CD8-positive, alpha-beta memory T cell (primary cell): ENCODE measurements around the gene GMPR2. TPM values are rescaled to one million over a fixed set of nuclear protein-coding genes. Genes with fewer than 3 reads are reported as not detected.

Source experiments
- CTCF ChIA-PET: fragments of 350-600 bp; sonication (Branson Sonifier 250); formaldehyde crosslinking; loops from one replicate; lab custom pipeline; 2021; ENCODE audit warnings: antibody characterized with exemption; lab: Charles Lee
- POLR2A ChIA-PET: fragments of 350-600 bp; sonication (Branson Sonifier 250); formaldehyde crosslinking; loops from one replicate; lab custom pipeline; 2021; ENCODE audit warnings: antibody characterized with exemption; lab: Charles Lee
- DNase-seq, 5 donors: peaks; one replicate each; pipeline versions ENCODE4 v3.0.0 to v3.0.0-alpha.2; 2020 to 2022; ENCODE audit warnings: mixed read lengths in 1 of 5
- H3K27ac ChIP-seq: one replicate; pipeline ENCODE4 v1.7.0; 2013; ENCODE audit warnings: low read depth, mild to moderate bottlenecking, low read length, moderate library complexity
- H3K27me3 ChIP-seq: 2 replicates; pipeline ENCODE4 v1.7.0; 2013; ENCODE audit warnings: low read length, mild to moderate bottlenecking; ENCODE audit not compliant: insufficient read depth, poor library complexity, severe bottlenecking
- H3K36me3 ChIP-seq: 2 replicates; pipeline ENCODE4 v1.7.0; 2013; ENCODE audit warnings: mild to moderate bottlenecking, low read length, moderate library complexity; ENCODE audit not compliant: insufficient read depth
- H3K4me1 ChIP-seq: 2 replicates; pipeline ENCODE4 v1.7.0; 2013; ENCODE audit warnings: mild to moderate bottlenecking, low read length, moderate library complexity; ENCODE audit not compliant: insufficient read depth
- H3K4me3 ChIP-seq: 2 replicates; pipeline ENCODE4 v1.7.0; 2013; ENCODE audit warnings: mild to moderate bottlenecking, low read length
- H3K9me3 ChIP-seq: 2 replicates; pipeline ENCODE4 v1.7.0; 2013; ENCODE audit warnings: mild to moderate bottlenecking, low read length
- H3K27ac Mint-ChIP-seq, 8 donors: one replicate each; pipeline ENCODE4 v1.8.0; 2020 to 2021; ENCODE audit warnings: mixed read lengths in 8 of 8, mild to moderate bottlenecking in 6 of 8, inconsistent platforms in 3 of 8, moderate library complexity in 3 of 8
- H3K27me3 Mint-ChIP-seq, 2 donors: one replicate each; pipeline ENCODE4 v1.8.0; 2020 to 2021; ENCODE audit warnings: mixed read lengths in 2 of 2, mild to moderate bottlenecking in 1 of 2, moderate library complexity in 1 of 2
- H3K36me3 Mint-ChIP-seq, 3 donors: one replicate each; pipeline ENCODE4 v1.8.0; 2020 to 2021; ENCODE audit warnings: mixed read lengths in 3 of 3, inconsistent platforms in 1 of 3, mild to moderate bottlenecking in 1 of 3
- H3K4me1 Mint-ChIP-seq, 3 donors: one replicate each; pipeline ENCODE4 v1.8.0; 2020 to 2021; ENCODE audit warnings: mixed read lengths in 3 of 3, inconsistent platforms in 1 of 3, mild to moderate bottlenecking in 1 of 3
- H3K4me3 Mint-ChIP-seq, 7 donors: one replicate each; pipeline ENCODE4 v1.8.0; 2020 to 2021; ENCODE audit warnings: mixed read lengths in 7 of 7, mild to moderate bottlenecking in 6 of 7, moderate library complexity in 4 of 7, inconsistent platforms in 2 of 7
- H3K9me3 Mint-ChIP-seq, 5 donors: one replicate each; pipeline ENCODE4 v1.8.0; 2020 to 2022; ENCODE audit warnings: mixed read lengths in 5 of 5, mild to moderate bottlenecking in 3 of 5, moderate library complexity in 2 of 5, inconsistent platforms in 1 of 5
- polyA plus RNA-seq: library from polyadenylated mRNA; unstranded; fragments of 300-500 nt; fragmentation: Illumina TruSeq; gene quantifications from one replicate; pipeline ENCODE4 v1.2.3, GENCODE V29; 2021
- total RNA-seq, 2 experiments: library from RNA; stranded (reverse); gene quantifications; one replicate each; pipeline ENCODE4 v1.2.3, GENCODE V29; 2021

The GMPR2 gene
- total and polyA plus RNA-seq, 3 experiments from 2014 or later, result 43.6 to 96.8 (median 48.6) TPM

DNA sequence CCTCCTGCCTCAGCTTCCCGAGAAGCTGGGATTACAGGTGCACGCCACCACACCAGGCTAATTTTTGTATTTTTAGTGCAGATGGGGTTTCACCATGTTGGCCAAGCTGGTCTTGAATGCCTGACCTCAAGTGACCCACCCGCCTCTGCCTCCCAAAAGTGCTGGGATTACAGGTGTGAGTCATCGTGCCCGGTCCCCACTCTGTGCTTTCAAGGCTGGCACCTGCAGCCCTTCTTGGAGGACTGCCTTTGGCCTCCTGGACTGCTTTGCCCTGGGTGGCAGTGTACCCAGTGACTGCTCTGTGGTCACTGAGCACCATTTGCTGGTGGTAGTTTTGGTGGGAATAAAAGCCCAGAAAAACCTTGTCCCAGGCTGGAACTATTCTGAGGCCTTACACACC, 54.3 kb downstream of the GMPR2 start:
- Mint-ChIP-seq H3K9me3 (no peaks in the 10 kb centered on the region), H3K27me3 (peaks cover 0 to 2% of the 10 kb centered on the region in 2 donors), H3K36me3 (peaks cover 0 to 29% (median 14%) of the 10 kb centered on the region in 3 donors), H3K4me1 (peaks cover 0 to 15% (median 1%) of the 10 kb centered on the region in 3 donors), H3K4me3 (no peak overlapping the region), H3K27ac (peak overlapping the region in 1 of 8 donors; percentile 10)
- Histone ChIP-seq H3K4me3 (no peak overlapping the region), H3K27ac (no peak overlapping the region), H3K4me1 (no peaks in the 10 kb centered on the region), H3K27me3 (no peaks in the 10 kb centered on the region), H3K36me3 (peaks cover 21% of the 10 kb centered on the region), H3K9me3 (no peaks in the 10 kb centered on the region)
- no peak for DNase-seq
- POLR2A ChIA-PET, result no interaction called here
- CTCF ChIA-PET, result interaction anchor here (1.7 kb wide), 1 partner anchor 15 kb away, joined by 5 read pairs; the partner anchor contains the start of gene RABGGTA

Other genes with a start within 250 kb of the GMPR2 start
Only the 30 nearest of the 34 such genes appear.
- gene CARMIL3, start 180.9 kb upstream of the GMPR2 start, total RNA-seq, result 1 to 10 TPM; 1.2 to 1.5 TPM
- gene CARMIL3, start 180.9 kb upstream of the GMPR2 start, polyA plus RNA-seq, result 0.14 TPM
- not detected for gene CPNE6, start 161.4 kb upstream of the GMPR2 start, total RNA-seq
- gene CPNE6, start 161.4 kb upstream of the GMPR2 start, polyA plus RNA-seq, result not detected
- gene PCK2, start 138.6 kb upstream of the GMPR2 start, total RNA-seq, result 10 to 100 TPM; 79.6 to 88.3 TPM
- 16.9 TPM for gene PCK2, start 138.6 kb upstream of the GMPR2 start, polyA plus RNA-seq
- gene DCAF11, start 118.2 kb upstream of the GMPR2 start, total RNA-seq, result 10 to 100 TPM; 69.0 to 72.4 TPM
- gene DCAF11, start 118.2 kb upstream of the GMPR2 start, polyA plus RNA-seq, result 83.9 TPM
- gene NRL, start 118.0 kb upstream of the GMPR2 start, total RNA-seq, result 1 to 10 TPM; 1.5 to 1.6 TPM
- 1.5 TPM for gene NRL, start 118.0 kb upstream of the GMPR2 start, polyA plus RNA-seq
- gene FITM1, start 102.3 kb upstream of the GMPR2 start, total RNA-seq, result 1 to 10 TPM in 1 of 2 experiments, under 1 TPM in 1; 0.58 to 1.1 TPM
- gene FITM1, start 102.3 kb upstream of the GMPR2 start, polyA plus RNA-seq, result not detected
- gene PSME1, start 96.7 kb upstream of the GMPR2 start, total RNA-seq, result 100 to 1,000 TPM; 343 to 347 TPM
- 1,041 TPM for gene PSME1, start 96.7 kb upstream of the GMPR2 start, polyA plus RNA-seq
- gene EMC9, start 91.3 kb upstream of the GMPR2 start, total RNA-seq, result 10 to 100 TPM; 28.1 to 30.2 TPM
- gene EMC9, start 91.3 kb upstream of the GMPR2 start, polyA plus RNA-seq, result 15.0 TPM
- gene PSME2, start 86.3 kb upstream of the GMPR2 start, total RNA-seq, result 100 to 1,000 TPM; 368 to 376 TPM
- gene PSME2, start 86.3 kb upstream of the GMPR2 start, polyA plus RNA-seq, result 534 TPM
- gene RNF31, start 85.4 kb upstream of the GMPR2 start, total RNA-seq, result 10 to 100 TPM; 85.9 TPM
- gene RNF31, start 85.4 kb upstream of the GMPR2 start, polyA plus RNA-seq, result 71.5 TPM
- gene IRF9, start 71.7 kb upstream of the GMPR2 start, total RNA-seq, result 10 to 100 TPM; 62.0 to 68.6 TPM
- 91.7 TPM for gene IRF9, start 71.7 kb upstream of the GMPR2 start, polyA plus RNA-seq
- 10 to 100 TPM; 24.5 to 26.7 TPM for gene REC8, start 60.8 kb upstream of the GMPR2 start, total RNA-seq
- gene REC8, start 60.8 kb upstream of the GMPR2 start, polyA plus RNA-seq, result 10.0 TPM
- gene IPO4, start 44.1 kb upstream of the GMPR2 start, total RNA-seq, result 100 to 1,000 TPM; 164 to 172 TPM
- 20.9 TPM for gene IPO4, start 44.1 kb upstream of the GMPR2 start, polyA plus RNA-seq
- 10 to 100 TPM; 31.3 to 34.0 TPM for gene TM9SF1, start 37.5 kb upstream of the GMPR2 start, total RNA-seq
- 30.0 TPM for gene TM9SF1, start 37.5 kb upstream of the GMPR2 start, polyA plus RNA-seq
- under 1 TPM; 0.26 to 0.44 TPM for gene TSSK4, start 27.2 kb upstream of the GMPR2 start, total RNA-seq
- gene TSSK4, start 27.2 kb upstream of the GMPR2 start, polyA plus RNA-seq, result 1.2 TPM
- gene CHMP4A, start 19.4 kb upstream of the GMPR2 start, total RNA-seq, result 10 to 100 TPM; 86.4 to 87.6 TPM
- gene CHMP4A, start 19.4 kb upstream of the GMPR2 start, polyA plus RNA-seq, result 159 TPM
- 10 to 100 TPM; 15.5 to 16.2 TPM for gene MDP1, start 16.9 kb upstream of the GMPR2 start, total RNA-seq
- gene MDP1, start 16.9 kb upstream of the GMPR2 start, polyA plus RNA-seq, result 25.8 TPM
- gene NEDD8, start 562 bp upstream of the GMPR2 start, total RNA-seq, result 100 to 1,000 TPM; 232 to 240 TPM
- 364 TPM for gene NEDD8, start 562 bp upstream of the GMPR2 start, polyA plus RNA-seq
- gene TINF2, start 9.7 kb downstream of the GMPR2 start, total RNA-seq, result 100 to 1,000 TPM; 101 to 106 TPM
- gene TINF2, start 9.7 kb downstream of the GMPR2 start, polyA plus RNA-seq, result 161 TPM
- gene TGM1, start 30.2 kb downstream of the GMPR2 start, total RNA-seq, result 1 to 10 TPM; 3.2 to 3.7 TPM
- not detected for gene TGM1, start 30.2 kb downstream of the GMPR2 start, polyA plus RNA-seq
- gene RABGGTA, start 38.7 kb downstream of the GMPR2 start, total RNA-seq, result 10 to 100 TPM; 41.0 to 41.8 TPM
- 37.7 TPM for gene RABGGTA, start 38.7 kb downstream of the GMPR2 start, polyA plus RNA-seq
- 1 to 10 TPM; 9.3 to 9.8 TPM for gene DHRS1, start 66.9 kb downstream of the GMPR2 start, total RNA-seq
- 34.8 TPM for gene DHRS1, start 66.9 kb downstream of the GMPR2 start, polyA plus RNA-seq
- gene NOP9, start 66.9 kb downstream of the GMPR2 start, total RNA-seq, result 10 to 100 TPM; 44.1 to 47.1 TPM
- gene NOP9, start 66.9 kb downstream of the GMPR2 start, polyA plus RNA-seq, result 2.1 TPM
- gene CIDEB, start 75.0 kb downstream of the GMPR2 start, total RNA-seq, result 10 to 100 TPM; 12.4 to 12.7 TPM
- gene CIDEB, start 75.0 kb downstream of the GMPR2 start, polyA plus RNA-seq, result 27.5 TPM
- 1 to 10 TPM; 8.3 to 8.7 TPM for gene LTB4R2, start 77.2 kb downstream of the GMPR2 start, total RNA-seq
- 2.6 TPM for gene LTB4R2, start 77.2 kb downstream of the GMPR2 start, polyA plus RNA-seq
- gene LTB4R, start 78.6 kb downstream of the GMPR2 start, total RNA-seq, result 10 to 100 TPM in 1 of 2 experiments, 1 to 10 TPM in 1; 9.8 to 12.3 TPM
- 10.3 TPM for gene LTB4R, start 78.6 kb downstream of the GMPR2 start, polyA plus RNA-seq
- gene ADCY4, start 102.1 kb downstream of the GMPR2 start, total RNA-seq, result 1 to 10 TPM in 1 of 2 experiments, under 1 TPM in 1; 0.84 to 1.5 TPM
- gene ADCY4, start 102.1 kb downstream of the GMPR2 start, polyA plus RNA-seq, result 0.64 TPM
- 10 to 100 TPM; 11.6 to 12.5 TPM for gene RIPK3, start 107.1 kb downstream of the GMPR2 start, total RNA-seq
- 15.4 TPM for gene RIPK3, start 107.1 kb downstream of the GMPR2 start, polyA plus RNA-seq
- gene NFATC4, start 135.3 kb downstream of the GMPR2 start, total RNA-seq, result 1 to 10 TPM in 1 of 2 experiments, under 1 TPM in 1; 0.81 to 1.5 TPM
- gene NFATC4, start 135.3 kb downstream of the GMPR2 start, polyA plus RNA-seq, result not detected
- gene NYNRIN, start 166.1 kb downstream of the GMPR2 start, total RNA-seq, result under 1 TPM; 0.02 to 0.04 TPM
- gene NYNRIN, start 166.1 kb downstream of the GMPR2 start, polyA plus RNA-seq, result not detected